ENCODE data around the gene SEMA3D. TPM values are rescaled to one million over a fixed set of nuclear protein-coding genes. Genes with fewer than 3 reads are reported as not detected.

The SEMA3D gene
- total RNA-seq, 1 donor: 0.72 TPM

GRCh38 chr7:85135977-85136376, 50.9 kb downstream of the SEMA3D start:
- no peaks in the 10 kb centered on the region for H4K20me1 ChIP-seq (ENCODE audit: insufficient read depth, low read length)
- no peaks in the 10 kb centered on the region for H3K79me2 ChIP-seq (ENCODE audit: insufficient read depth, low read length)
- H3K36me3 ChIP-seq (ENCODE audit: insufficient read depth, low read length): no peaks in the 10 kb centered on the region
- H3K4me3 ChIP-seq (ENCODE audit: insufficient read depth, low read length): no peak overlapping the region
- peak overlapping the region; percentile 62 for H3K27ac ChIP-seq (ENCODE audit: low read depth, low read length)
- H3K27me3 ChIP-seq (ENCODE audit: insufficient read depth, low read length): no peaks in the 10 kb centered on the region
- no peak for DNase-seq (ENCODE audit: insufficient read length, low spot score, missing footprints)
- H2AFZ ChIP-seq (ENCODE audit: low read length): no peak overlapping the region
- H3K9me3 ChIP-seq (ENCODE audit: low read depth, low read length): no peaks in the 10 kb centered on the region
- H3K4me2 ChIP-seq (ENCODE audit: insufficient read depth, low read length): peak overlapping the region; percentile 40
- no peak for TF ChIP-seq CTCF (IDR thresholded peaks at IDR 0.05; ENCODE audit: extremely low read depth, low read depth, low read length)
- peaks cover 8% of the 10 kb centered on the region for H3K4me1 ChIP-seq (ENCODE audit: insufficient read depth, low read length)

GRCh38 chr7:85133560-85133959, 53.3 kb downstream of the SEMA3D start:
- no peaks in the 10 kb centered on the region for H3K27me3 ChIP-seq (ENCODE audit: insufficient read depth, low read length)

GRCh38 chr7:85133006-85133405, 53.9 kb downstream of the SEMA3D start:
- Histone ChIP-seq H3K79me2 (ENCODE audit: insufficient read depth, low read length) (no peaks in the 10 kb centered on the region), H3K36me3 (ENCODE audit: insufficient read depth, low read length) (no peaks in the 10 kb centered on the region), H3K4me1 (ENCODE audit: insufficient read depth, low read length) (peaks cover 8% of the 10 kb centered on the region), H3K4me2 (ENCODE audit: insufficient read depth, low read length) (no peak overlapping the region), H4K20me1 (ENCODE audit: insufficient read depth, low read length) (no peaks in the 10 kb centered on the region), H3K27ac (ENCODE audit: low read depth, low read length) (no peak overlapping the region), H3K4me3 (ENCODE audit: insufficient read depth, low read length) (no peak overlapping the region), H2AFZ (ENCODE audit: low read length) (no peak overlapping the region), H3K27me3 (ENCODE audit: insufficient read depth, low read length) (no peaks in the 10 kb centered on the region), H3K9me3 (ENCODE audit: low read depth, low read length) (no peaks in the 10 kb centered on the region)
- no peak for DNase-seq (ENCODE audit: insufficient read length, low spot score, missing footprints)
- TF ChIP-seq CTCF (IDR thresholded peaks at IDR 0.05; ENCODE audit: extremely low read depth, low read depth, low read length): no peak

More at GRCh38 chr7:85133560-85133959, 53.3 kb downstream of the SEMA3D start:
- no peaks in the 10 kb centered on the region for H3K36me3 ChIP-seq (ENCODE audit: insufficient read depth, low read length)
- H3K4me3 ChIP-seq (ENCODE audit: insufficient read depth, low read length): no peak overlapping the region
- no peaks in the 10 kb centered on the region for H3K79me2 ChIP-seq (ENCODE audit: insufficient read depth, low read length)
- H2AFZ ChIP-seq (ENCODE audit: low read length): no peak overlapping the region
- TF ChIP-seq CTCF (IDR thresholded peaks at IDR 0.05; ENCODE audit: extremely low read depth, low read depth, low read length): no peak
- H3K4me2 ChIP-seq (ENCODE audit: insufficient read depth, low read length): no peak overlapping the region
- no peak for DNase-seq (ENCODE audit: insufficient read length, low spot score, missing footprints)
- H3K27ac ChIP-seq (ENCODE audit: low read depth, low read length): no peak overlapping the region
- H4K20me1 ChIP-seq (ENCODE audit: insufficient read depth, low read length): no peaks in the 10 kb centered on the region
- no peaks in the 10 kb centered on the region for H3K9me3 ChIP-seq (ENCODE audit: low read depth, low read length)
- peaks cover 8% of the 10 kb centered on the region for H3K4me1 ChIP-seq (ENCODE audit: insufficient read depth, low read length)

GRCh38 chr7:85130702-85131101, 56.2 kb downstream of the SEMA3D start:
- H3K27ac ChIP-seq (ENCODE audit: low read depth, low read length): no peak overlapping the region
- H3K79me2 ChIP-seq (ENCODE audit: insufficient read depth, low read length): no peaks in the 10 kb centered on the region
- no peak for DNase-seq (ENCODE audit: insufficient read length, low spot score, missing footprints)
- no peaks in the 10 kb centered on the region for H4K20me1 ChIP-seq (ENCODE audit: insufficient read depth, low read length)
- H3K36me3 ChIP-seq (ENCODE audit: insufficient read depth, low read length): no peaks in the 10 kb centered on the region
- no peaks in the 10 kb centered on the region for H3K9me3 ChIP-seq (ENCODE audit: low read depth, low read length)
- no peak overlapping the region for H3K4me2 ChIP-seq (ENCODE audit: insufficient read depth, low read length)
- no peak overlapping the region for H2AFZ ChIP-seq (ENCODE audit: low read length)
- TF ChIP-seq CTCF (IDR thresholded peaks at IDR 0.05; ENCODE audit: extremely low read depth, low read depth, low read length): no peak
- no peak overlapping the region for H3K4me3 ChIP-seq (ENCODE audit: insufficient read depth, low read length)
- no peaks in the 10 kb centered on the region for H3K27me3 ChIP-seq (ENCODE audit: insufficient read depth, low read length)
- no peaks in the 10 kb centered on the region for H3K4me1 ChIP-seq (ENCODE audit: insufficient read depth, low read length)
